Measurements from ENCODE around the gene RAP1GDS1.
"Not testable (repeated sequence)": the region's sequence is repeated elsewhere in the genome, so short reads cannot be mapped to it uniquely, and the experiment has no call there.

Gene RAP1GDS1

GRCh38 chr4:98260579-98261404 is at the start of gene RAP1GDS1:
TSS of gene RAP1GDS1 (plus strand) at chr4:98261384. CDS start at chr4:98261566, 182 bp downstream.
- DNase-seq = peak; percentile 94

- DNase-seq = no peak
These were observed 38.9 kb upstream of the RAP1GDS1 start for GRCh38 chr4:98222306-98222705.

DNA sequence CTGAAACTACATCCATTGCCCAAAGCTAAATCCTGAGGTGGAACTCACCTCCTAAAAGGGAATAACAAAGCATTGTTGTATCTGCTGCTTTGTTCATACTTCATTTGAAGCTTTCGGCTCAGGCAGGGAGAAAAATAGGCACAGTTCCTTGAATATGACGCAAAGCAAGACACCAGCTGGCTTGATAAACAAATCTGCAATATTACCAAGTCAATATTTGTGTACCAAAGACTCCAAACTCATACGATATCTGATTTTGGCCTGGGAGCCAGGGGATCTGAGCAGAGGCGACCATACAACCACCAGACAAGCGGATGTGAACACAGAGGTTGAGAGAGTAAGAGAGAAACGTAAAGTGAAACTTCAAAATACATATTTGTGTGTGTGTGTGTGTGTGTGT is 34.8 kb upstream of the RAP1GDS1 start:
- no peak for DNase-seq

DNA sequence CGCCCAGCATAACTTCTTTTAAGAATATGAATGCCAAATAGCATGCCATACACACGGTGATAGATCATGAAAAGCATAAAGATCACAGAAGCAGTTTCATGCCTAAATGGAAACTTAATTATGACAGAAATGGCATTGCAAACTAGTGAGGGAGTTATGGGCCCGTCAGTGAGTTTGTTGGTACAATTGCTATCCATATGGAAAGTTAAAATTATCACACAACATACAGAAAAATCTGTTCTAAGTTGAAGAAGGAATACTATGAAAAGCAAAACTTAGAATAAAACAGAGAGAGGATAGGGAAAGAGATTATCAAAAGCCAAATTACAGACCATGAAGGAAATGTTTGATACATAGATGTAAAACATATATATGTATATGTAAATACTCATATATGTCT is 30.2 kb upstream of the RAP1GDS1 start:
- no peak for DNase-seq

DNA sequence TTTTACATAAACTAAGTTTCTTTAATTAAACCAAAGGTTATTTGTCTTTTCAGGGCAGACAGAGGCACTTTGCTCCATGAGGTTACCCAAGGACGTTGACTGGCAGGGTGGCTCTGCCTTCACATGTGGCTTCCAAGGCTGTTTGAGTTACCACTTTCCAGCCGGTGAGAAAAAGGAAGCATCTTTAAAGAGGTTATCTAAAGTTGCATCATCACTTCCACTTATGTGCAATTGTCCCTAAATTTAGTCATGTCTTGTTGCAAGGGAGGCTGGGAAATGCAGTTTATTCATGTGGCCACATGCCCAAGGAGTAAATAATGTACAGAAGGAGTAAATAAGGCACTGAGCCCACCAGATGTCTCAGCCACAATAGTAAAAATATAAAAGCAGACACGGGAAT is 29.0 kb upstream of the RAP1GDS1 start:
- no peak for DNase-seq

DNA sequence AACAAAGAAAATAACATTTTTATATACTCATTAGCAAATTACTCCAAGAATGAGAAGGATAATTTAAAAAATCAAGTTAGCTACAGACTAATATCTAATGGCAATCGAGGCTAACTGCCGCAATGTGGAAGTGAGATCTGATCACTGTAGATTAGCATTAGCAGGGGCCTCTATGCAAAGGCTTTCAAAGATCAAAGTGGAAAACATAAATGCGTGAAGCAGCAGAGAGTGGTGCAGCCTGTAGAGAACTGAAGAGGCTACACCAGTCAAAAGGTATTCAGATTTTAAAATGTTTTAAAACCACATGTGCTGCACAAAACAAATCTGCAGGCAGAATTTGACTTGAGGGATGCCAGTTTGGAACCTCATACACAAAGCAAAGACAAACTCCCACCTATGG is 24.0 kb upstream of the RAP1GDS1 start:
- DNase-seq = no peak

DNA sequence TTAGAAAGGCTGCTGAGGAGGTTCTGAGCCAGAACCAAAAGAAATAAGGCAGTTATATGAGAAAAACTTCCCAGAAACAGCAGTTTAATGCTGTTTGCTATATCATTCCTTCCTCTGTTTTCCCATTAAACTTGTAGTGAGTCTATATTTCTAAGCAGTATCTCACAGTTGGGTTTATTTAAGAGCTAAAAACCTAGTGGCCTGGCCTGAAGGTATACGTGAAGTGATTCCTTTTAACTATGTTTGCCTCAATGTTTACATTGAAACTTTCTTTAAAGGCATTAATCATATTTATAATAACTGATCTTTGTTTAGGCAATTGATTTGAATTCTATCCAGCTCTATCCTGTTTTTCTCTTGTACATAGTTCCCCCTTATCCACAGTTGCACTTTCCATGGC is 19.1 kb upstream of the RAP1GDS1 start:
- no peak for DNase-seq

GRCh38 chr4:98242538-98242937 is 18.6 kb upstream of the RAP1GDS1 start:
- DNase-seq = no peak

DNA sequence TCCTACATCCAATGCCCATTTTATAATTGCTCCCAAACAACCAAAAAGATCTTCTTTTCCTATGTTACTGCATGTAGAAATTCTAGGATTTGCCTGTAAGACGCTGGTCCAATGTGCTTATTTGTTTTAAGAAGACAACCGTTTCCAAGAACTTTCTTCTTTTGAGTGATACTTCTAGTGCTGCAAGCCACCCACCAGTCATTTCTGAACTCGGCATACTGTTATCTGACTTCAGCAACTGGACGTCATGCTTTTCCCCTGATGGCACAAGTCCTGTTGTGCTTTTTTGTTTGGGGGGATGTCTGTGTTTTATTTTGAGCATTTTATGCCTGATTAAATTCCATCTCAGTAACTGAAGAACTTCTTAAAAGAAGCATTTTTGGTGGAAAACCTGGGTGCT is 16.0 kb upstream of the RAP1GDS1 start:
- no peak for DNase-seq

- no peak for DNase-seq
These were observed 12.2 kb upstream of the RAP1GDS1 start for GRCh38 chr4:98248934-98249333.

- no peak for DNase-seq
These were observed 11.4 kb upstream of the RAP1GDS1 start for GRCh38 chr4:98249831-98250230.

DNA sequence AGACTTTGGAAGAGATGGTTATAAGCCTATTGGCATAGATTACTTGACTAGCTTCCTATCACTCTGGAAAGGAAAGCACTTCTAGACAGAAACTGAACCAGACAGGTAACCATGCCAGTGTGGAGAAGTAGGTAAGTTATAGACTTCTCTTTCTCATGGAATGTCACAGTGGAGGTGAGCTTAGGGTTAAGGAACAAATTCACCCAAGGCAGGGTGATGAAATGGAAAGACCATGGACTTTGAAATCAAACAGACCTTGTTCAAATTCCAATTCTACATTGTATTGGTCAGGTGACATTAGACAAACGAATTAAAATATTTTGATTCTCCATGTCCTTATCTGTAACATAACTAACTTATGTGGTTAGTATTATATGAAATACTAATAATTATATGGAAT is 7.7 kb upstream of the RAP1GDS1 start:
- no peak for DNase-seq

- peak; percentile 30 for DNase-seq
These were observed 1.1 kb upstream of the RAP1GDS1 start for GRCh38 chr4:98260047-98260578.

DNA sequence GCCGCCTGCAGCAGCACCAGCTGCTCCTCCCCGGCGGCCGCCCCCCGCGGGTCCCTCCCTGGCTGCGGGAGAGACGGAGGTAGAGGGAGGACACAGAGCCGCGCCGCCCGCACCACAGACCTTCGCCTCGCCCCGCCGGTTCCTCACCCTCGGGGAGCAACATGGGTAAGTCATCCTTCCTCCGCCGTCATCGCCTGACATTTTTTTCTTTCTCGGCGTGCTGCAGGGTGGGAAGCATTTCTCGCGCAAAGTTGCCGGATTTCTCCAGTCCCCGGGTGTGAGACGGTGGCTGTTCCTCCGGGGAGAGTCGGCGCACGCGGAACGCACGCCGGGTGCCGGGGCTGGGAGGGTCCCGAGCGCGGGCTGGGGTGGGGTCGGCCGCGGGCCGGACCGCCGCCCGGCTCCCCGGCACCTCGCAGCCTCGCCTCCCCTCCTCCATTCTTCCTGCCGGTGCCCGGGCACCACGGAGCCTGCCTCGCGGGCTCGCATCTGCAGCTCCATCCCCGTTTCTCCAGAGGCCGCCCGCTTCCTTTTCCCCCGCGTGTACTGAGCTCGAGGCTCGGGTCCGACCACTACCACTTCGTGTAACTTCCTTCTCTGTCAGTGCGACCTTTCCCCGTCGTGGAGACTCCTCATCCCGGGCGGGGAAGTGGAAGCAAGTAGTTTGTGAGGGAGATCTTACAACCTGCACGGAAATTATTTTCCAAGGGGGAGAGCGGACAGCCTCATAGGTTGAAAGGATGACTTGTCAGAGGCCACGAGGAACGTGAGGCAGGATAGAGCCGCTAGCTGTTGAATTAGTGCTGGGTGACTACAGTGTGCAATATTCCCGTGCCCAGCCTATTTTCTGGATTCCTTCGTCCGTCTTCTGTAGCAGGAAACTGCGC is 464 bp downstream of the RAP1GDS1 start:
- peak; percentile 72 for DNase-seq

GRCh38 chr4:98262431-98262830 is 1.2 kb downstream of the RAP1GDS1 start:
- DNase-seq = no peak

DNA sequence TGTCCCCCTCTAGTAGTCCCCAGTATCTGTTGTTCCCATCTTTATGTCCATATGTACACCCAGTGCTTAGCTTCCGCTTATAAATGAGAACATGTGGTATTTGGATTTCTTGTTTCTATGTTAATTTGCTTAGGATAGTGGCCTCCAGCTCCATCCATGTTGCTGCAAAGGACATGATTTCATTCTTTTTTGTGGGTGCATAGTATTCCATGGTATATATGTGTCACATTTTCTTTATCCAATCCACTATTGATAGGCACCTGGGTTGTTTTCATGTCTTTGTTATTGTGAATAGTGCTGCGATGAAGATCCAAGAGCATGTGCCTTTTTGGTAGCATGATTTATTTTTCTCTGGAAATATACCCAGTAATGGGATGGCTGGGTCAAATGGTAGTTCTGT is 6.3 kb downstream of the RAP1GDS1 start:
- no peak for DNase-seq

GRCh38 chr4:98275145-98275544 is 14.0 kb downstream of the RAP1GDS1 start:
- DNase-seq = no peak

DNA sequence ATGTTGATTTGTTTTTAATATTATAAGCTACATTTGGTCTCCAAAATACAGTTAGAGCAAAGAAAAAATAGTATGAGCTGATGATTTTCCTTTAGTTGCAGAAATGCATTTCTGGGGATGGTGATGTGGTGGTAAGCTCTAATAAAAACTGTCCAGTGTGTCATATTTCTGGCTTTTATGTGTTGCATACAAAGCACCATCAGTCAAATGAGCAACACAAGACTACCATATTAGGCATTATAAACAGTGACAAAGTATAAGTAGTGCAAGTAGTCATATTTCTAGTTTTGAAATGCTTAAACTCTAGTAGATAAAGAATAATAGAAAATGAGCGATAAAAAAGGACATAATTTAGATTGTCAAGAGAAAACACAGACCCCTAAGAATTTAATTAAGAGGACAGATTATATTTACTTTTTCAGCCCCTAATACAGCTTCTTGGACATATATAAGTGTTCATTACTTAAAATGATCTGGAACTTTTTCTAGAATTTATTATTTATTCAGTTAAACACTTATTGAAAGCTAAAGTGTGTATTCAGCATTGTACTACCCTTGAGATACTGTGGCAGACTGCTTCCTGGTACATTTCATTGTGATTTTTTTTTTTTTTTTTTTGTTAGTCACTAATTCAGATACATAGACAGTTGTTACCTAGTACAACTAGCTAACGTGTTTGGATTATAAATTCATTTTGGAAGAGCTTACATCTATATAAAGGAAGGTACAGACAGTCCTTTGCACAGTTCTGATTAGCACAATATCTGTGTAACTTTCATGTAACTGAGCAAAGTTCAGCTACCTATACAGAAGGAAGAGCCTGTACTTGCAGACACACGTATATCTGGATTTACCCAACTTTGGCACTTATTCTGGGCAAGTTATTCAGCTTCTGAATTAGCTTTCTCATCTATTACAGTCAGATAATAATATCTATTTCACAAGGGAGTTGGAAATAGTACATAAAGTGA is 22.3 kb downstream of the RAP1GDS1 start:
- no peak for DNase-seq

DNA sequence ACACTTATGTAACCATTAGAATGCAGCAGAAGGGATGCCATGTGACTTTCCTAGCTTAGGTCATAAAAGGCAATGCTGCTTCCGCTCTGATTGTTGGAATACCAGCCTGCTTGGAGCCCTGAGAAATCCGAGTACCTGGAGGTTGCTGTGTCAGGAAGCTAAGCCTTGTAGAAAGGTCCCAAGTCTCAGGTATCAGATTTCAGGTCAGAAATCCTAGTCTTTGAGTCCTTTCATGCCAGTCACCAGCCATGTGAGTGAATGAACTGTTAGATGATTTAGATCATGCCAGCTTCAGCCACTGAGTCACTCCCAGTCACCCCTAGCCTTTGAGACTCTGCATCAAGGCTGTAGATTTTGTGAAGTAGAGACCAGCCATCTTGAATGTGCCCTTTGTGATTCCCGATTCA is 23.5 kb downstream of the RAP1GDS1 start:
- peak; percentile 10 for DNase-seq

DNA sequence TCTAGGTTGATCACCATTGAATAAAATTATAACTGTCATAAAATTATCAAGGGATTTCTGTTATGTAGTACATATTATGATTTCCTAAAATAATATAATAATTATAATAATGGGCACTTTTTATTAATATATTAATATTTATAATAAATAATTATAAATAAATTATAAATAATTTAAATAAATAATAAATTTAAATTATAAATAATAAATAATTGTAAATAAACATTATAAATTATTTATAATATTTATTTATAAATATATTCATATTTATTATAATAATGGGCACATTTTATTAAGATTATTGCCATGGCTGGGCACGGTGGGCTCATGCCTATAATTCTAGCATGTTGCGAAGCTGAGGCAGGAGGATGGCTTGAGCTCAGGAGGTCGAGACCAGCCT is 24.5 kb downstream of the RAP1GDS1 start:
- DNase-seq = no peak

DNA sequence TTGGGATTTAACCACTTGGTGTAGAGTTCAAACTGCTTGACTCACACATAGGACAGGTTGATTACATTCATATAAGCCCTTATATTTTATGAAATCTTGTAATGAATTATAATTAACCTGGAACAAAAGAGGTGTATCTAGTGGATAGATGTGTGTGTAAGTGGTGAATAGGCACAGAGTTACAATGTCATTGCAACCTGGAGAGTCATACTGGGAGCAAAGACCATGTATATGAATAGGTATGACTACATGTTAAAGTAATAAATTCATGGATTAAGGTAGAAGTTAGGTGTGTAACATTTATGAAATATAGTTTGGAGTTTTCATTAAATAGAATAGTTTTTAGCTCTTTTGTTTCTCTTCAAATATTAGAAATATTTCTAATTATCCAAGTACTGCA is 26.1 kb downstream of the RAP1GDS1 start:
- DNase-seq = no peak

DNA sequence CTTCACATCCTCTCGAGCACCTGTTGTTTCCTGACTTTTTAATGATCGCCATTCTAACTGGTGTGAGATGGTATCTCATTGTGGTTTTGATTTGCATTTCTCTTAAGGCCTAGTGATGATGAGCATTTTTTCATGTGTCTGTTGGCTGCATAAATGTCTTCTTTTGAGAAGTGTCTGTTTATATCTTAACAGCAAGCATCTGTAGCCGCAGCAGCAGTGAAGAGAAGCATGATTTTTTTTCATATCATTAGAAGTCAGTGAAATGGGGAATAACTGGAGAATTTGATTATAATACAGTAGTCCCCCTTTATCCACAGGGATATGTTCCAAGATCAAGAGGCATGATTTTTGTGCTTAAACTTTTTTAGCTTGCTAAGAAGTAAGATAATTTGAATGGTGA is 27.5 kb downstream of the RAP1GDS1 start:
- not testable (repeated sequence) for DNase-seq

DNA sequence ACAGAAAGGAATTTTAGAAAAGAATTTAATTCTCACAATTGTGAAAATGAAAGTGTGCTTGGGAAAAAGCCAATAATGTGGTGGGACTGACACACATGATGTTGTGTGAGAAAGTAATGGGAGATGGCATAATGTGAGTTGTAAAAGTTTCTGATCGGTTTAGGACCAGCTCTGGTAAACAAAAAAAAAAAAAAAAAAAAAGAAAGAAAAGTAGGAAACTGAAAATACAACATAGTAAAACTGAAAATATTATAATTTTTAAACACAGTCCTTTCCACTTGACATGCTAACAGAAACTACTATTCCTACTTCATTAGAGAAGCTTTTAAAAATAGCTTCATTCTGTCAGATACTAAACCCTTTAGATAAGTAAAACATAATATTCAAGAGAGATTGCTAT is 28.2 kb downstream of the RAP1GDS1 start:
- DNase-seq = no peak
